NCI-H2171 (cell line): ENCODE measurements around the gene FAM219A.
A peak's percentile ranks its signal among the peaks of the same experiment; 100 is the strongest.

Experiments
- DNase-seq: peaks from one replicate; lab custom pipeline; 2025; lab: John Stamatoyannopoulos, UW

Gene FAM219A, protein sequence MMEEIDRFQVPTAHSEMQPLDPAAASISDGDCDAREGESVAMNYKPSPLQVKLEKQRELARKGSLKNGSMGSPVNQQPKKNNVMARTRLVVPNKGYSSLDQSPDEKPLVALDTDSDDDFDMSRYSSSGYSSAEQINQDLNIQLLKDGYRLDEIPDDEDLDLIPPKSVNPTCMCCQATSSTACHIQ

GRCh38 chr9:34458013-34458958 is at the start of gene FAM219A, which contains the start of gene DNAI1:
Gene FAM219A (minus strand): TSS chr9:34458570. CDS start chr9:34458263, 307 bp downstream.
Gene DNAI1 (plus strand): TSS chr9:34458805. CDS start chr9:34459006, 201 bp downstream.
- DNase-seq = peak; percentile 93

DNA sequence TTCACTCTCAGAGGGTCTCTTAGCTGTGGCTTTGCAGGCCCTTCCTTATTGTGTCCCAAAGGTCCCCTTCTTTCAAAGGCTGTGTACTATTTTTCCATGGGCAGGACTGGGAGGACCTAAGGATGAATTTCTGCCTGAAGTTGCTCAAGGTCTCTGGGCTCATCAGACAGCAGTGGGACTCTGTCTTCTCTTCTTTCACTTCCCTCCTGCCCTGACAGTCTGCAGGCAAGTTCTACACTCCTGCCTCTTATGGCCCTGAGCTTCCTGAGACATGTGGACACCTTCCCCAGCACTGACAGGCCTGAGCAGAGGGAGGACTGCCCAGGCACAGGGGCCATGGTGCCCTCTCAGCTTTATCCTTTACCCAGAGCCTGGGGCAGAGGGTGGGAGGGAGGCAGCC is 49.6 kb upstream of the FAM219A start:
- DNase-seq = no peak

DNA sequence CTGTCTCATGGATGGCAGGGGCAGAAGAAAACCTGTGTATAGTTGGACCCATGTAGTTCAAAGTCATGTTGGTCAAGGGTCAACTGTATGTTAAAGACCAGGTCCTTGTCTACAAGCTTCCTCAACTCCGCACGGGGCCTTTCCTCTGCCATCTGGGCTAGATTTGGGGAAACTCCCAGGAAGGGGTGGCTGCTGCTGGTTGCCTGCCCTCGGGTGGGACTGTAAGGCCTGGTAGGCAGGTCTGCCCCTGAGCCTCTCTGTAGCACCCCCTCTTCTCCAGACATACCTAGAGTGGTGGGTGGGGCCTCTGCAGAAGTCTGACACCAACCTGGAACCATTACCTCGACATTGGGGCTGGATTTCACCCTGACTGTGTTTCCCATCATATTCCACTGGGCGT is 49.2 kb upstream of the FAM219A start:
- DNase-seq = no peak

GRCh38 chr9:34506623-34507022 is 48.3 kb upstream of the FAM219A start:
- no peak for DNase-seq

GRCh38 chr9:34505370-34506120 is 47.2 kb upstream of the FAM219A start:
- no peak for DNase-seq

GRCh38 chr9:34503406-34503805 is 45.0 kb upstream of the FAM219A start:
- no peak for DNase-seq

DNA sequence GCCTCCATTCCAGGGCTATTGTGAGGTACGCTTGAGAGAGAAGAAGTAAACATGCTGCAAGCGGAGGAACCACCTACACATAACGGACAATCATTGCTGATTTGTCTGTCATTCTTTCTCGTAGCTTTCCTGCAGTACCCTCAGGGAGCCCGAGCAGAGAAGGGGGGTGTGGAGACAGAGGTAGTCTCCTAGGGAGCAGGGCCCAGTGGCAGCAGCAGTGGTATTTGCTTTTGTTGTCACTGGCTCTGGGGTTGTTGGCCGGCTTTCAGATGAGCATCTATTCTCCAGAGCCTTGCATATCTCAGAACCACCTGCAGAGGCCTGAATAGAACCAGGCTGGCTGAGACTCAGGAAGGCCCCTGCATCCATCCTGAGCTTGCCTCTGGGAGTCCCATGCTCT is 44.5 kb upstream of the FAM219A start:
- no peak for DNase-seq

DNA sequence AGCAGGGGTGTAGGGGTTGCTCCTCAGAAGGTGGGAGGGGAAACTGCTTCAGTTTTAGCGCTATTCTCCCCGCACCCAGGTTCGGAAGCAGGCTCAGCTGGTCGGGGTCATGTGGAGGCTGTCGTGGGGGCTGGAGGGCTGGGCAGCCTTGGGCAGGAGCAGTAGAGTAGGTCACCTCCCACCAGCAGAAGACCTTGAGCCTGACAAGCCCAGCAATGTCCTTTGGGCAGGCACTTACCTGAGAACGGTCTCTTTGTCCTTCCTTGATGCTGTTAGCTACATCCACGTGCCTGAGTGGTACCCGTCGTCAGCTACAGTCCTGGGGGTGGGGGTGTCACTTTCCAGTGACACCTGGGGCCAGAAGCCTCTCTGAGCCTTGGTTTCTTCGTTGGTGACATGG is 44.1 kb upstream of the FAM219A start:
- DNase-seq = no peak

DNA sequence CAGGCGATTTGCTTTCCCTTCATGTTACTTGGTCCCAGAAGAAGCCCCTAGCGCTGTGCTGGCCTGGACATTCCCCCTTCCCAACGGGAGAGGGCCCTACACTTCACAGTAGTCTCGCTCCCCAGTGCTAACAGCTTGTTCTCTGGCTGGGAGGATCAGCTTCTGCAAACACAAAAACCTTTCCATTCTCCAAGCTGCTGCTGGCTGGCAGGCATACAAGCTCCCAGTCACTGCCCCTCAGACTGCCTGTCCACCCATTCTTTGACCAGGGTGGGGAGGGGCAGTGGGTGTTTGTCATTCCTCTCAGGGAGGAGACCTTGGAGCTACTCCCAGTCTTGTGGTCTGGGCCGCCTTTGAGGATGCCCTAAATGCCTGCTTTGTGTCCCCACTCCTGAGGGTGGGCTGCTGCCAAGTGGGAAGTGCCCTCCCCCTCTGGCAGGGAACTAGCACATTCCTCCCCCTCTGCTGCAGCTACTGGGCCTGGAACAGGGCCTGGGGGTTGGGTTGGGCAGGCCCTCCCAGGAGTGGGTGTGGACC is 43.6 kb upstream of the FAM219A start:
- DNase-seq = no peak

- DNase-seq = no peak
These were observed 43.0 kb upstream of the FAM219A start for GRCh38 chr9:34501372-34501771.

DNA sequence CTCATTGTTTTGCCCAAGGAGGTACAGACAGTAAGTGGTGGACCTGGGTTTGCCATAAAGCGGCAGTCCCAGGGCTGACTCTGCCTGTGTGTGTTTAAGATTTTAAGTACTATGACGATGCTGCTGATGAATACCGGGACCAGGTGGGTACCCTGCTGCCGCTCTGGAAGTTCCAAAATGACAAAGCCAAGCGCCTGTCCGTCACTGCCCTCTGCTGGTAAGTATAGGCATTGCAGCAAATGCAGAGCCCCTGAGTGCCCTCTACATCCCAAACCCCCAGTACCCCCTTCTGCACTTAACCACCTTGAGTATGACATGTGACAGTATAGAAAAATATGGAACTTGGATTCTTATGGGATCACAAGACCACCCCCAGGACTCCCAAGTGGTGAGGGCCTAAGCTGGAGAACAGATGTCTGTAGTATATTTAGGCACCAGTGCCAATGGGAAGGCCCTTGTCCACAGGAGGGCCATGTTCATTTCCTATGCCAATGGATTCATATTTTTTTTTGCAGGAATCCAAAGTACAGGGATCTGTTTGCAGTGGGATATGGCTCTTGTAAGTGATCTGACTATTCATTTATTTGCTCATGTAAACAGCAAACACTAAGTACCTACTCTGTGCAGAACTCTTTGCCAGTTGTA is 42.4 kb upstream of the FAM219A start:
- DNase-seq = no peak

GRCh38 chr9:34499076-34499475 is 40.7 kb upstream of the FAM219A start:
- no peak for DNase-seq

DNA sequence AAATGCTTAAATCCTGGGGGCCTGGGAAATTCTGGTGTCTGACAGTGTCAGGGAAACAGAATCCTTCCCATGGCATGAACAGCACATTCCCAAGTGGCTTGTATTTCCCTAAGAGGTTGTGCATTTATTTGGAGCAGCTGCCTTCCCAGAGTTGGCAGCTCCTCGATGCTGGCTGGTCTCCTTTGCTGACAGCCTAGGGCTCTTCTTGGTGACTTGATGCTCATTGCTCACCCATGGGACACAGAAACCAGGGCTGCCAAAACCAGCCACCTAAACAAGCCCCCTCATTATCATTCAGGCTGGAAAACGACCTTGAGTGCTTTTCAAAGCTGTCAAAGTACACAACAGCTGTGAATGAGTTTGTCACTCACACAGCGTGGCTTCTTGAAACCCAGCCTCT is 40.2 kb upstream of the FAM219A start:
- DNase-seq = peak; percentile 85

- no peak for DNase-seq
These were observed 37.9 kb upstream of the FAM219A start for GRCh38 chr9:34496149-34496712.

DNA sequence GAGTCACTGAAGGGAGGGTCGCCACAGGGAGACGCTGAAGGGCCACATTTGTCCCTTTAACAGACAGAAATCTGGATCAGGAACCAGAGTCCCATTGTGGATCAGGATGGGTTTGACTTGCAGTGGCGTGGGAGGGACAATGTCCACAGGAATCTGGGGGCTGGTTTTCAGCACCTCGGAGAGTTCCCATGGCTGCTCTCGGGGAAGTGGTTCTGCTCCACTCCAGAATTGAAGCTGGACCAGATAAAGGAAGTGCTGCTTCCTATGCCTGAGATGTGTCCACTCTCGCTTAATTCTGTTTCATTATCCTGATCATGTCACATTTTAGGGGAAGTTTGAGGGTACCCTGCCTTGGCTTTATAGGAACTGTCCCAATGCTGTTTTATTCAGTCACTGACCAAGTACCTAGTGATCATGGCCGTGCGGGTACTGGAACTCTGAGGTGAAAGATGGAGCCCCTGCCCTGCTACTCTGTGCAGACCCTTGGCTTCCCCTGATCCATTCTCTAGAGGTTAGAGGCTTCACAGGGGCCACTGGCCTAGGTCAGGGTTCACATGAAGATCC is 35.7 kb upstream of the FAM219A start:
- no peak for DNase-seq

- DNase-seq = no peak
These were observed 33.7 kb upstream of the FAM219A start for GRCh38 chr9:34492051-34492450.

GRCh38 chr9:34491596-34491995 is 33.2 kb upstream of the FAM219A start:
- DNase-seq = no peak

- DNase-seq = no peak
These were observed 32.4 kb upstream of the FAM219A start for GRCh38 chr9:34490760-34491159.

- no peak for DNase-seq
These were observed 32.0 kb upstream of the FAM219A start for GRCh38 chr9:34490360-34490759.

- no peak for DNase-seq
These were observed 28.2 kb upstream of the FAM219A start for GRCh38 chr9:34486572-34486971.

DNA sequence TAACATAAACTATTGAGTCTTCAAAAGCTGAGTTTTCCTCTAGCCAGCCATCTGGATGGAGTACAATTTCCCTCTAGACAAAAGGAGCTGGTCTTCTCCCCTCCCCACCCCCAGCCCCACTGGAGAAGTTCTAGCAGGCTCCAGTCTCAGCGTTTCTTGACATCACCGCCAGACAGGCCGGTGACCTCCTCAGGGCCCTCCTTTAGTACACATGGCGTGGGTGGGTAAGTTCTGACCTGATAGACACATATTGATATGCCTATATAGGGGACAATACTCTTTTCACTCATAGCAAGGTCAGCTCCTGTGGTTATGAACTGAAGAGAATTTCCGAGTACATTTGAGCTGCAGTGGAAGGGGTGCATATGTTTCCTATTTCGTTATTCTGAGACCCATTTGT is 27.5 kb upstream of the FAM219A start:
- no peak for DNase-seq
